K562 (cell line): ENCODE data around the gene HNRNPU. TPM values are rescaled to one million over a fixed set of nuclear protein-coding genes. Genes with fewer than 3 reads are reported as not detected.
A peak's percentile ranks its signal among the peaks of the same experiment; 100 is the strongest.

Source experiments
- CHD1 ChIP-seq: fragments of 200-600 bp; sonication (generic); IDR thresholded peaks from one replicate; pipeline ENCODE4 v1.6.1; 2012; ENCODE audit warnings: mild to moderate bottlenecking, moderate library complexity, low read length, inconsistent platforms
- HDGF ChIP-seq: fragments of 450-650 bp; IDR thresholded peaks from 2 replicates; pipeline ENCODE4 v1.6.1; 2016
- MTF1 ChIP-seq: fragments of 250-450 bp; sonication (Bioruptor Pico); IDR thresholded peaks from 2 replicates; pipeline ENCODE4 v1.9.0; 2021; ENCODE audit warnings: moderate library complexity, mild to moderate bottlenecking, inconsistent platforms, borderline replicate concordance
- NCOA6 ChIP-seq: fragments of 450-650 bp; IDR thresholded peaks from 2 replicates; pipeline ENCODE4 v1.6.1; 2017; ENCODE audit warnings: mild to moderate bottlenecking
- PHB2 ChIP-seq: fragments of 450-650 bp; IDR thresholded peaks from 2 replicates; pipeline ENCODE4 v1.6.1; 2017; ENCODE audit warnings: low read depth
- RAD21 ChIP-seq, 2 experiments: fragments of 250-450 bp in 1 of 2; fragments of 450-650 bp in 1 of 2; sonication (Bioruptor Pico) in 1 of 2; formaldehyde crosslinking in 1 of 2; IDR thresholded peaks in 1 of 2; conservative IDR thresholded peaks in 1 of 2; 2 replicates each; pipeline versions ENCODE4 v1.4.0 to v1.8.0; 2020 to 2022; ENCODE audit warnings: mild to moderate bottlenecking in 2 of 2, moderate library complexity in 1 of 2
- RB1 ChIP-seq: fragments of 450-650 bp; IDR thresholded peaks from 2 replicates; pipeline ENCODE4 v1.6.1; 2017; ENCODE audit warnings: low read depth, mild to moderate bottlenecking
- RFX5 ChIP-seq: IDR thresholded peaks from 2 replicates; pipeline ENCODE4 v1.6.1; 2011; ENCODE audit warnings: low read depth, mild to moderate bottlenecking, improper control_type of control experiment, low read length
- ZC3H8 ChIP-seq: fragments of 450-650 bp; IDR thresholded peaks from 2 replicates; pipeline ENCODE4 v1.6.1; 2017
- ZNF143 ChIP-seq: sonication (generic); formaldehyde crosslinking; IDR thresholded peaks from 2 replicates; pipeline ENCODE4 v1.9.0; 2022; ENCODE audit warnings: mild to moderate bottlenecking, missing genetic modification reagents
- ZNF224 ChIP-seq: sonication (generic); formaldehyde crosslinking; IDR thresholded peaks from 2 replicates; pipeline ENCODE4 v1.8.0; 2022; ENCODE audit warnings: mild to moderate bottlenecking, missing genetic modification reagents
- polyA plus RNA-seq, 8 experiments: library from polyadenylated mRNA; depleted of rRNA in 4 of 8; stranded (reverse) in 5 of 8; unstranded in 3 of 8; fragments of >200 nt; fragmentation: Nextera tagmentation in 2 of 8; fragmentation: Illumina TruSeq in 1 of 8; extraction: Ambion mirVana in 2 of 8; extraction: Trizol in 1 of 8; gene quantifications; 2 replicates each; pipeline versions ENCODE4 v1.2.1 to v1.2.3, GENCODE V29; 2011 to 2014; ENCODE audit warnings: inconsistent platforms in 1 of 8, missing spikeins in 1 of 8
- total RNA-seq, 7 experiments: library from RNA; depleted of rRNA in 6 of 7; stranded (reverse); fragments of >200 nt in 6 of 7; fragmentation: Illumina TruSeq in 2 of 7; extraction: Trizol in 2 of 7; gene quantifications; 2 replicates each; pipeline versions ENCODE4 v1.2.1 to v1.2.3, GENCODE V29; 2011 to 2021; ENCODE audit warnings: low replicate concordance in 1 of 7
- TF ChIP-seq, protein P1 (sequence below): fragments of 450-650 bp; IDR thresholded peaks from 2 replicates; pipeline ENCODE4 v1.6.1; 2016; ENCODE audit warnings: mild to moderate bottlenecking
- TF ChIP-seq, protein P2 (sequence below): fragments of 450-650 bp; IDR thresholded peaks from 2 replicates; pipeline ENCODE4 v1.6.1; 2017; ENCODE audit warnings: antibody characterized with exemption
- TF ChIP-seq, protein P3 (sequence below): fragments of 200-800 bp; sonication (Bioruptor generic); IDR thresholded peaks from 2 replicates; pipeline ENCODE4 v1.6.1; 2017; ENCODE audit warnings: missing genetic modification characterization, missing compliant biosample characterization
- TF ChIP-seq, protein P4 (sequence below): fragments of 450-650 bp; IDR thresholded peaks from 2 replicates; pipeline ENCODE4 v1.6.1; 2016; ENCODE audit warnings: missing biosample characterization, missing genetic modification characterization
- TF ChIP-seq, protein P5 (sequence below): fragments of 450-650 bp; IDR thresholded peaks from 2 replicates; pipeline ENCODE4 v1.7.1; 2018; ENCODE audit warnings: mild to moderate bottlenecking, low read depth; ENCODE audit not compliant: partially characterized antibody
- TF ChIP-seq, protein P6 (sequence below): fragments of 450-650 bp; IDR thresholded peaks from 2 replicates; pipeline ENCODE4 v1.7.0; 2016; ENCODE audit warnings: borderline replicate concordance

The HNRNPU gene
- total and polyA plus RNA-seq, 9 of the 15 experiments (the other 6 are each of a cell fraction or from before 2014, with no cell fraction given): 159 to 777 (median 577) TPM

DNA sequence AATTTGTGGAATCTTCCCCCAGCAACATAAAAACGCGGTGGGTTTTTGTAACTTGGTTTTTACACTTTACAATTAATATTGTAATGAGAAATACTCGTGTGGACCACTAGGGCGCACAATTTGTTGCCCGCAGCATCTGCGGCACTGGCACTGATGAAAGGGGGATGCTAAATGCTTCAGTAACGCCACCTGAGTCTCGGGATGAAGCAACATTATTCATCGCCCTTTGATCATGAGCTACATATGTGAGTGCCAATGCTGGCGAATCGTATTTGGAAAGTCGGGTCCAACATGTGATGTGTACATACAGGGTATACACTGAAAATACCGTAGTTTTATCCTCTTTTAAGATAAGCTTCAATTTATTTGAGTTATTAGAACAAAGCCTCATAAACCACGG is 63.1 kb downstream of the HNRNPU start (continued):
- TF ChIP-seq NCOA6: no peak
- TF ChIP-seq, protein P1, sequence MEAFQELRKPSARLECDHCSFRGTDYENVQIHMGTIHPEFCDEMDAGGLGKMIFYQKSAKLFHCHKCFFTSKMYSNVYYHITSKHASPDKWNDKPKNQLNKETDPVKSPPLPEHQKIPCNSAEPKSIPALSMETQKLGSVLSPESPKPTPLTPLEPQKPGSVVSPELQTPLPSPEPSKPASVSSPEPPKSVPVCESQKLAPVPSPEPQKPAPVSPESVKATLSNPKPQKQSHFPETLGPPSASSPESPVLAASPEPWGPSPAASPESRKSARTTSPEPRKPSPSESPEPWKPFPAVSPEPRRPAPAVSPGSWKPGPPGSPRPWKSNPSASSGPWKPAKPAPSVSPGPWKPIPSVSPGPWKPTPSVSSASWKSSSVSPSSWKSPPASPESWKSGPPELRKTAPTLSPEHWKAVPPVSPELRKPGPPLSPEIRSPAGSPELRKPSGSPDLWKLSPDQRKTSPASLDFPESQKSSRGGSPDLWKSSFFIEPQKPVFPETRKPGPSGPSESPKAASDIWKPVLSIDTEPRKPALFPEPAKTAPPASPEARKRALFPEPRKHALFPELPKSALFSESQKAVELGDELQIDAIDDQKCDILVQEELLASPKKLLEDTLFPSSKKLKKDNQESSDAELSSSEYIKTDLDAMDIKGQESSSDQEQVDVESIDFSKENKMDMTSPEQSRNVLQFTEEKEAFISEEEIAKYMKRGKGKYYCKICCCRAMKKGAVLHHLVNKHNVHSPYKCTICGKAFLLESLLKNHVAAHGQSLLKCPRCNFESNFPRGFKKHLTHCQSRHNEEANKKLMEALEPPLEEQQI: no peak
- TF ChIP-seq HDGF: no peak
- TF ChIP-seq, protein P2, sequence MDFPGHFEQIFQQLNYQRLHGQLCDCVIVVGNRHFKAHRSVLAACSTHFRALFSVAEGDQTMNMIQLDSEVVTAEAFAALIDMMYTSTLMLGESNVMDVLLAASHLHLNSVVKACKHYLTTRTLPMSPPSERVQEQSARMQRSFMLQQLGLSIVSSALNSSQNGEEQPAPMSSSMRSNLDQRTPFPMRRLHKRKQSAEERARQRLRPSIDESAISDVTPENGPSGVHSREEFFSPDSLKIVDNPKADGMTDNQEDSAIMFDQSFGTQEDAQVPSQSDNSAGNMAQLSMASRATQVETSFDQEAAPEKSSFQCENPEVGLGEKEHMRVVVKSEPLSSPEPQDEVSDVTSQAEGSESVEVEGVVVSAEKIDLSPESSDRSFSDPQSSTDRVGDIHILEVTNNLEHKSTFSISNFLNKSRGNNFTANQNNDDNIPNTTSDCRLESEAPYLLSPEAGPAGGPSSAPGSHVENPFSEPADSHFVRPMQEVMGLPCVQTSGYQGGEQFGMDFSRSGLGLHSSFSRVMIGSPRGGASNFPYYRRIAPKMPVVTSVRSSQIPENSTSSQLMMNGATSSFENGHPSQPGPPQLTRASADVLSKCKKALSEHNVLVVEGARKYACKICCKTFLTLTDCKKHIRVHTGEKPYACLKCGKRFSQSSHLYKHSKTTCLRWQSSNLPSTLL: no peak
- TF ChIP-seq, protein P3, sequence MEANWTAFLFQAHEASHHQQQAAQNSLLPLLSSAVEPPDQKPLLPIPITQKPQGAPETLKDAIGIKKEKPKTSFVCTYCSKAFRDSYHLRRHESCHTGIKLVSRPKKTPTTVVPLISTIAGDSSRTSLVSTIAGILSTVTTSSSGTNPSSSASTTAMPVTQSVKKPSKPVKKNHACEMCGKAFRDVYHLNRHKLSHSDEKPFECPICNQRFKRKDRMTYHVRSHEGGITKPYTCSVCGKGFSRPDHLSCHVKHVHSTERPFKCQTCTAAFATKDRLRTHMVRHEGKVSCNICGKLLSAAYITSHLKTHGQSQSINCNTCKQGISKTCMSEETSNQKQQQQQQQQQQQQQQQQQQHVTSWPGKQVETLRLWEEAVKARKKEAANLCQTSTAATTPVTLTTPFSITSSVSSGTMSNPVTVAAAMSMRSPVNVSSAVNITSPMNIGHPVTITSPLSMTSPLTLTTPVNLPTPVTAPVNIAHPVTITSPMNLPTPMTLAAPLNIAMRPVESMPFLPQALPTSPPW (CRISPR knock-in tag): 0 out of 2 replicates have a peak, but pooled peaks have one; percentile 17
- TF ChIP-seq, protein P4, sequence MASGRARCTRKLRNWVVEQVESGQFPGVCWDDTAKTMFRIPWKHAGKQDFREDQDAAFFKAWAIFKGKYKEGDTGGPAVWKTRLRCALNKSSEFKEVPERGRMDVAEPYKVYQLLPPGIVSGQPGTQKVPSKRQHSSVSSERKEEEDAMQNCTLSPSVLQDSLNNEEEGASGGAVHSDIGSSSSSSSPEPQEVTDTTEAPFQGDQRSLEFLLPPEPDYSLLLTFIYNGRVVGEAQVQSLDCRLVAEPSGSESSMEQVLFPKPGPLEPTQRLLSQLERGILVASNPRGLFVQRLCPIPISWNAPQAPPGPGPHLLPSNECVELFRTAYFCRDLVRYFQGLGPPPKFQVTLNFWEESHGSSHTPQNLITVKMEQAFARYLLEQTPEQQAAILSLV (tag): no peak
- TF ChIP-seq, protein P5, sequence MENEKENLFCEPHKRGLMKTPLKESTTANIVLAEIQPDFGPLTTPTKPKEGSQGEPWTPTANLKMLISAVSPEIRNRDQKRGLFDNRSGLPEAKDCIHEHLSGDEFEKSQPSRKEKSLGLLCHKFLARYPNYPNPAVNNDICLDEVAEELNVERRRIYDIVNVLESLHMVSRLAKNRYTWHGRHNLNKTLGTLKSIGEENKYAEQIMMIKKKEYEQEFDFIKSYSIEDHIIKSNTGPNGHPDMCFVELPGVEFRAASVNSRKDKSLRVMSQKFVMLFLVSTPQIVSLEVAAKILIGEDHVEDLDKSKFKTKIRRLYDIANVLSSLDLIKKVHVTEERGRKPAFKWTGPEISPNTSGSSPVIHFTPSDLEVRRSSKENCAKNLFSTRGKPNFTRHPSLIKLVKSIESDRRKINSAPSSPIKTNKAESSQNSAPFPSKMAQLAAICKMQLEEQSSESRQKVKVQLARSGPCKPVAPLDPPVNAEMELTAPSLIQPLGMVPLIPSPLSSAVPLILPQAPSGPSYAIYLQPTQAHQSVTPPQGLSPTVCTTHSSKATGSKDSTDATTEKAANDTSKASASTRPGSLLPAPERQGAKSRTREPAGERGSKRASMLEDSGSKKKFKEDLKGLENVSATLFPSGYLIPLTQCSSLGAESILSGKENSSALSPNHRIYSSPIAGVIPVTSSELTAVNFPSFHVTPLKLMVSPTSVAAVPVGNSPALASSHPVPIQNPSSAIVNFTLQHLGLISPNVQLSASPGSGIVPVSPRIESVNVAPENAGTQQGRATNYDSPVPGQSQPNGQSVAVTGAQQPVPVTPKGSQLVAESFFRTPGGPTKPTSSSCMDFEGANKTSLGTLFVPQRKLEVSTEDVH: no peak
- TF ChIP-seq RFX5: no peak
- peak; percentile 60 to 86 for TF ChIP-seq RAD21 (CRISPR knock-in tag; conservative IDR thresholded peaks at IDR 0.05 in 1 of 2, IDR thresholded peaks at IDR 0.05 in 1 of 2)
- TF ChIP-seq MTF1 (CRISPR knock-in tag): no peak
- TF ChIP-seq, protein P6, sequence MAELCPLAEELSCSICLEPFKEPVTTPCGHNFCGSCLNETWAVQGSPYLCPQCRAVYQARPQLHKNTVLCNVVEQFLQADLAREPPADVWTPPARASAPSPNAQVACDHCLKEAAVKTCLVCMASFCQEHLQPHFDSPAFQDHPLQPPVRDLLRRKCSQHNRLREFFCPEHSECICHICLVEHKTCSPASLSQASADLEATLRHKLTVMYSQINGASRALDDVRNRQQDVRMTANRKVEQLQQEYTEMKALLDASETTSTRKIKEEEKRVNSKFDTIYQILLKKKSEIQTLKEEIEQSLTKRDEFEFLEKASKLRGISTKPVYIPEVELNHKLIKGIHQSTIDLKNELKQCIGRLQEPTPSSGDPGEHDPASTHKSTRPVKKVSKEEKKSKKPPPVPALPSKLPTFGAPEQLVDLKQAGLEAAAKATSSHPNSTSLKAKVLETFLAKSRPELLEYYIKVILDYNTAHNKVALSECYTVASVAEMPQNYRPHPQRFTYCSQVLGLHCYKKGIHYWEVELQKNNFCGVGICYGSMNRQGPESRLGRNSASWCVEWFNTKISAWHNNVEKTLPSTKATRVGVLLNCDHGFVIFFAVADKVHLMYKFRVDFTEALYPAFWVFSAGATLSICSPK: no peak
- peak; percentile 36; the same call in 1 of the 2 replicates for TF ChIP-seq RB1
- no peak for TF ChIP-seq PHB2
- TF ChIP-seq ZNF224 (CRISPR knock-in tag): no peak
- no peak for TF ChIP-seq CHD1
- no peak for TF ChIP-seq ZC3H8
- no peak for TF ChIP-seq ZNF143 (CRISPR knock-in tag)
